ENCODE data around the gene CTAGE6.
"Not testable (repeated sequence)": the region's sequence is repeated elsewhere in the genome, so short reads cannot be mapped to it uniquely, and the experiment has no call there.

Gene CTAGE6

GRCh38 chr7:143757596-143757995, at the start of gene CTAGE6:
Gene CTAGE6, minus strand, starts transcription at chr7:143757696. Its CDS starts 38 bp downstream, at chr7:143757658.
- not testable (repeated sequence) for DNase-seq (ENCODE audit: low read depth); H3K4me3 ChIP-seq (replicated peaks; ENCODE audit: low read depth, low read length)

- not testable (repeated sequence) for H3K4me3 ChIP-seq (replicated peaks; ENCODE audit: low read depth, low read length); DNase-seq (ENCODE audit: low read depth)
Measured at GRCh38 chr7:143806664-143807071, 49.2 kb upstream of the CTAGE6 start.

GRCh38 chr7:143797896-143798290, 40.4 kb upstream of the CTAGE6 start:
- DNase-seq (ENCODE audit: low read depth); H3K4me3 ChIP-seq (replicated peaks; ENCODE audit: low read depth, low read length): not testable (repeated sequence)

GRCh38 chr7:143797119-143797895, 39.8 kb upstream of the CTAGE6 start:
- not testable (repeated sequence) for H3K4me3 ChIP-seq (replicated peaks; ENCODE audit: low read depth, low read length); DNase-seq (ENCODE audit: low read depth)

GRCh38 chr7:143795653-143796052, 38.2 kb upstream of the CTAGE6 start:
- not testable (repeated sequence) for H3K4me3 ChIP-seq (replicated peaks; ENCODE audit: low read depth, low read length); DNase-seq (ENCODE audit: low read depth)

- DNase-seq (ENCODE audit: low read depth); H3K4me3 ChIP-seq (replicated peaks; ENCODE audit: low read depth, low read length): not testable (repeated sequence)
Measured at GRCh38 chr7:143792633-143793032, 35.1 kb upstream of the CTAGE6 start.

- H3K4me3 ChIP-seq (replicated peaks; ENCODE audit: low read depth, low read length); DNase-seq (ENCODE audit: low read depth): not testable (repeated sequence)
Measured at GRCh38 chr7:143785415-143786182, 28.1 kb upstream of the CTAGE6 start.

- not testable (repeated sequence) for DNase-seq (ENCODE audit: low read depth); H3K4me3 ChIP-seq (replicated peaks; ENCODE audit: low read depth, low read length)
Measured at GRCh38 chr7:143779591-143779990, 22.1 kb upstream of the CTAGE6 start.

GRCh38 chr7:143772738-143773468, 15.4 kb upstream of the CTAGE6 start:
- DNase-seq (ENCODE audit: low read depth); H3K4me3 ChIP-seq (replicated peaks; ENCODE audit: low read depth, low read length): not testable (repeated sequence)

GRCh38 chr7:143767531-143767930, 10.0 kb upstream of the CTAGE6 start:
- not testable (repeated sequence) for H3K4me3 ChIP-seq (replicated peaks; ENCODE audit: low read depth, low read length); DNase-seq (ENCODE audit: low read depth)

GRCh38 chr7:143765678-143766077, 8.2 kb upstream of the CTAGE6 start:
- not testable (repeated sequence) for H3K4me3 ChIP-seq (replicated peaks; ENCODE audit: low read depth, low read length); DNase-seq (ENCODE audit: low read depth)

GRCh38 chr7:143763065-143763464, 5.6 kb upstream of the CTAGE6 start:
- DNase-seq (ENCODE audit: low read depth); H3K4me3 ChIP-seq (replicated peaks; ENCODE audit: low read depth, low read length): not testable (repeated sequence)

GRCh38 chr7:143745340-143745739, 12.2 kb downstream of the CTAGE6 start:
- not testable (repeated sequence) for H3K4me3 ChIP-seq (replicated peaks; ENCODE audit: low read depth, low read length); DNase-seq (ENCODE audit: low read depth)

Data from fibroblast of pulmonary artery (primary cell).